HG03196 (cell line): ENCODE data around the gene ADAMTSL1.

Experiments
- ATAC-seq: cut with Tn5 transposase; IDR thresholded peaks from one replicate; pipeline ENCODE4 v1.9.1; 2021; ENCODE audit not compliant: unreplicated experiment

The ADAMTSL1 gene

GRCh38 chr9:18461496-18461895 is 12.5 kb upstream of the ADAMTSL1 start:
- no peak for ATAC-seq

GRCh38 chr9:18463991-18464390 is 10.0 kb upstream of the ADAMTSL1 start:
- no peak for ATAC-seq

GRCh38 chr9:18466101-18466500 is 7.9 kb upstream of the ADAMTSL1 start:
- ATAC-seq: no peak

GRCh38 chr9:18467696-18468095 is 6.3 kb upstream of the ADAMTSL1 start:
- ATAC-seq: no peak

- no peak for ATAC-seq
Measured at GRCh38 chr9:18472435-18472834, 1.5 kb upstream of the ADAMTSL1 start.

- no peak for ATAC-seq
Measured at GRCh38 chr9:18472841-18473251, 1.1 kb upstream of the ADAMTSL1 start.

- no peak for ATAC-seq
Measured at GRCh38 chr9:18474783-18475182, 830 bp downstream of the ADAMTSL1 start.

- no peak for ATAC-seq
Measured at GRCh38 chr9:18477121-18477660, 3.2 kb downstream of the ADAMTSL1 start.

GRCh38 chr9:18477719-18478118 is 3.8 kb downstream of the ADAMTSL1 start:
- ATAC-seq: no peak

GRCh38 chr9:18478501-18479361 is 4.8 kb downstream of the ADAMTSL1 start:
- ATAC-seq: no peak

- ATAC-seq: no peak
Measured at GRCh38 chr9:18479405-18479804, 5.5 kb downstream of the ADAMTSL1 start.

GRCh38 chr9:18480662-18481093 is 6.7 kb downstream of the ADAMTSL1 start:
- ATAC-seq: no peak

GRCh38 chr9:18482371-18482770 is 8.4 kb downstream of the ADAMTSL1 start:
- no peak for ATAC-seq

GRCh38 chr9:18485714-18486113 is 11.8 kb downstream of the ADAMTSL1 start:
- no peak for ATAC-seq

GRCh38 chr9:18487611-18488010 is 13.7 kb downstream of the ADAMTSL1 start:
- no peak for ATAC-seq

GRCh38 chr9:18488886-18489285 is 14.9 kb downstream of the ADAMTSL1 start:
- no peak for ATAC-seq

- ATAC-seq: no peak
Measured at GRCh38 chr9:18489861-18490260, 15.9 kb downstream of the ADAMTSL1 start.

- no peak for ATAC-seq
Measured at GRCh38 chr9:18490641-18491370, 16.9 kb downstream of the ADAMTSL1 start.

GRCh38 chr9:18492612-18493011 is 18.7 kb downstream of the ADAMTSL1 start:
- ATAC-seq: no peak

- ATAC-seq: no peak
Measured at GRCh38 chr9:18493451-18493993, 19.6 kb downstream of the ADAMTSL1 start.

GRCh38 chr9:18495065-18495464 is 21.1 kb downstream of the ADAMTSL1 start:
- no peak for ATAC-seq
